LNCaP clone FGC (cell line): ENCODE data around the gene ZBTB43.

Experiments used
- DNase-seq: peaks from one replicate; pipeline ENCODE4 v3.0.0-alpha.2; 2011; ENCODE audit warnings: low read depth
- H3K4me3 ChIP-seq: 2 replicates; pipeline ENCODE4 v1.5.1; 2011; ENCODE audit warnings: mild to moderate bottlenecking, low read depth, low read length, control low read depth
- CTCF ChIP-seq: IDR thresholded peaks from 2 replicates; pipeline ENCODE4 v1.5.1; 2012; ENCODE audit warnings: mild to moderate bottlenecking; ENCODE audit not compliant: control insufficient read depth, insufficient read depth; ENCODE audit errors: extremely low read depth

ZBTB43 gene

GRCh38 chr9:126829035-126829434, 24.2 kb downstream of the ZBTB43 start:
- TF ChIP-seq CTCF, result no peak

GRCh38 chr9:126830827-126831226, 26.0 kb downstream of the ZBTB43 start:
- no peak for TF ChIP-seq CTCF
- no peak for DNase-seq
- H3K4me3 ChIP-seq, result no peak overlapping the region

More at GRCh38 chr9:126829035-126829434, 24.2 kb downstream of the ZBTB43 start:
- no peak overlapping the region for H3K4me3 ChIP-seq
- DNase-seq, result no peak

- TF ChIP-seq CTCF, result no peak
- H3K4me3 ChIP-seq, result no peak overlapping the region
- no peak for DNase-seq
These were observed 27.6 kb downstream of the ZBTB43 start for GRCh38 chr9:126832440-126832839.

GRCh38 chr9:126833020-126833419, 28.2 kb downstream of the ZBTB43 start:
- TF ChIP-seq CTCF, result no peak
- H3K4me3 ChIP-seq, result no peak overlapping the region
- DNase-seq, result no peak

- H3K4me3 ChIP-seq, result no peak overlapping the region
- no peak for DNase-seq
- TF ChIP-seq CTCF, result no peak
These were observed 29.0 kb downstream of the ZBTB43 start for GRCh38 chr9:126833710-126834345.

- no peak for TF ChIP-seq CTCF
- H3K4me3 ChIP-seq, result no peak overlapping the region
- DNase-seq, result no peak
These were observed 29.8 kb downstream of the ZBTB43 start for GRCh38 chr9:126834672-126835071.

GRCh38 chr9:126836216-126836615, 31.4 kb downstream of the ZBTB43 start:
- no peak for TF ChIP-seq CTCF
- no peak for DNase-seq
- no peak overlapping the region for H3K4me3 ChIP-seq
